Measurements from ENCODE around the gene DHFR2.
"Not testable (repeated sequence)": the region's sequence is repeated elsewhere in the genome, so short reads cannot be mapped to it uniquely, and the experiment has no call there.

Gene DHFR2

DNA sequence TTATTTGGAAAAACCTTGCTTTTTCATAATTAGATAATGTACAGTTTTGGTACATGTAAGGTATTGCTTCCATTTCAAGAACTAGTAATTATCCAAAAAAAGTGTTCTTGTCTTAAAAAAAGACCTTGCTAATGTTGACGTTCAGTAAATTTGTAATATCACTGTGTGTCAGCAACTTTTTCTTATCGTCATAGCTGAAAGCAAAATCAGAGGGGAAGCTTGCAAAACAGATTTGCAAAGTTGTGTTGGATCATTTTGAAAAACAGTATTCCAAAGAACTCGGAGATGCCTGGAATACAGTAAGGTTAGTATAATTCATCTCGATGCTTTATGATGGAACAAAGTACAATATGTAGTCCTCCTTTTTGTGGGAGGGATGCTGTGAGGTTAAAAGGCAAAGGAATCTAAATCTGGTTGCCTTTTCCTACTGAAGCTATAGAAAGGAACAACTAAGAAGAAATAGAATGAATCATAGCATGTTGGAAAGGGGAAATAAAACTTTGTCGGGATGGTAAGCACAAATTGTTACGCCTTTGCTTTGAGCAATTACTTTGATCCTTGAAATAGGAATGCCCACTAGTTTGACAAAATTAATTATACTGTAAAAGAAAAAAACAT lies 1.6 kb upstream of the DHFR2 start:
- no peak for DNase-seq

DNA sequence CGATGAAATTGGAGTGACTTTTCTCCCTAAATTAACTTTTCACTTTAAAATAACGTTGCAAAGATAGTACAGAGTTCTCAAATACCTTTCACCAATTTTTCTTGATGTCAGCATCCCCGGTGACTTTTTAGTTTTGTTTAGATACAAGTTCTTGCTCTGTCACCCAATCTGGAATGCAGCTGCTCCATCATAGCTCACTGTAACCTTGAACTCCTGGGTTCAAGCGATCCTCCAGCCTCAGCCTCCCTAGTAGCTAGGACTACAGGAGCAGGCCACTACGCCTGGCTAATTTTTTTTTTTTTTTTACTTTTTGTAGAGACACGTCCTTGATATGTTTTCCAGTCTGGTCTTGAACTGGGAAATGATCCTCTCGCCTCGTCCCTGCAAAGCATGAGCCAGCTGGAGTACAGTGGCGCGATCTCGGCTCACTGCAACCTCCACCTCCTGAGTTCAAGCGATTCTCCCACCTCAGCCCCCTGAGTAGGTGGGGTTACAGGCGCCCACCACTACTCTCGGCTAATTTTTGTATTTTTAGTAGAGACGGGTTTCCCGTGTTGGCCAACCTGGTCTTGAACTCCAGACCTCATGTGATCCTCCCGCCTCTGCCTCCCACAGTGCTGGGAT lies 892 bp upstream of the DHFR2 start:
- DNase-seq = no peak

DNA sequence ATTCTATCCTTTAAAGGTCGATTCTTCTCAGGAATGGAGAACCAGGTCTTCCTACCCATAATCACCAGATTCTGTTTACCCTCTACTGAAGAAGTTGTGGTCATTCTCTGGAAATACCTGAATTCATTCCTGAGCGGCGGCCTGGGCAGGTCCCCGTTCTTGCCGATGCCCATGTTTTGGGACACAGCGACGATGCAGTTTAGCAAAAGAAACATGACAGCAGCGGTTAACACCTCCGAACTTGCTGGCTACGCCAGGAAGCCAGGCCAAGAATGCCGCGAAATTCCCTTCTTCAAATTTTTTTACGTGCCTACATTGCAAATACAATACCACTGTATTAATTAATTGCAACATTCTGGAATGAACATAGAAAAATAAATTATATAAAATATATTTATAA lies 1.4 kb downstream of the DHFR2 start:
- DNase-seq = no peak

DNA sequence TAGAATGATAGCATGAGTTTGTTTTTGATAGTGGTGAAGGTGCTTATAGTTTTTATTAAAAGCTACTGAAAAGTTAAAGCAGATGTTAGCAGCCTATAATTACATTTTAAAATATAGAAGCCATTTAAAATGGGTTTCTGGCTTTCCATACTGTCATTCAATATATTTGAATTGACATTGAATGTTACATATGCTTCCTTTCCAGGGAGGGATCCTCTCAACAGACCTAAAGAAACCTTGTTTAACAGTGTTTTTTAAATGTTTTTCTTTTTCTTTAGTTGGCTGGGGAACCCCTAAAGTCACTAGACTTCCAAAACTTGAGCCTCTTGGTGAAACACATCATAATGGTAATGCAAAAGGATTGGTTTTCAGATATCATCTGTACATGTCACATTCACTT lies 12.2 kb downstream of the DHFR2 start:
- DNase-seq = no peak

DNA sequence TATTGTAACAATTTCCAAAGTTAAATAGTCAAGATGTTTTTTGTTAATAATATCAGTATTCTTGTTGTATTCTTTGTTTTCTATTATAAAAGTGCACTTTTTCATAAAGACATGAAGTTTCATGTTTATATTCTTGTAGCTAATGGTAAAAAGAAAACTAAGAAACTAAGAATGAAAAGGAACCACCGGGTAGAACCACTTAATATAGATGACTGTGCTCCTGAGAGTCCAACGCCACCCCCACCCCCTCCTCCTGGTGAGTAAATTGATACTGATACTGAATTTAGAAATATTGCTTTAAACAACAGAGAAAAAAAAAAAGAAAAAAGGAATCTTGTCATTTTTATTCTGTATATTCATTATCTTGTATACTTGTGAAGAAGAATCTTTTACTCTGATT lies 13.4 kb downstream of the DHFR2 start:
- no peak for DNase-seq

DNA sequence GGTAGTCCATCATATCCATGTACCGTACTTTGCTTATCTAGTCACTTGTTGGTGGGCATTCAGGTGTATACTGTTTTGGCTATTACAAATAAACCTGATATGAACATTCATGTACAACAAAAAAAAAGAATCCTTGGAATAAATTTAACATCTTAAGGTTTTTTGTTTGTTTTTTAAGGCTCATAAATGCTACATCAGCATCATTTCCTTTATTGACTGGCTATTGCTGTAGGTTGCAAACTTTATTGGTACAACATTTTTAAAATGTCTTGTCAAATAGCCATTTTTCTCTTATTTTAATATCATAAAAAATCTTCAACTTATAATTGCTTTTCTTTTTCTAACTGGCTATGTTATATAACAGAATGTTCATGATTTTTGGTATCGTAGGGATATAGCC lies 16.2 kb downstream of the DHFR2 start:
- DNase-seq = no peak

DNA sequence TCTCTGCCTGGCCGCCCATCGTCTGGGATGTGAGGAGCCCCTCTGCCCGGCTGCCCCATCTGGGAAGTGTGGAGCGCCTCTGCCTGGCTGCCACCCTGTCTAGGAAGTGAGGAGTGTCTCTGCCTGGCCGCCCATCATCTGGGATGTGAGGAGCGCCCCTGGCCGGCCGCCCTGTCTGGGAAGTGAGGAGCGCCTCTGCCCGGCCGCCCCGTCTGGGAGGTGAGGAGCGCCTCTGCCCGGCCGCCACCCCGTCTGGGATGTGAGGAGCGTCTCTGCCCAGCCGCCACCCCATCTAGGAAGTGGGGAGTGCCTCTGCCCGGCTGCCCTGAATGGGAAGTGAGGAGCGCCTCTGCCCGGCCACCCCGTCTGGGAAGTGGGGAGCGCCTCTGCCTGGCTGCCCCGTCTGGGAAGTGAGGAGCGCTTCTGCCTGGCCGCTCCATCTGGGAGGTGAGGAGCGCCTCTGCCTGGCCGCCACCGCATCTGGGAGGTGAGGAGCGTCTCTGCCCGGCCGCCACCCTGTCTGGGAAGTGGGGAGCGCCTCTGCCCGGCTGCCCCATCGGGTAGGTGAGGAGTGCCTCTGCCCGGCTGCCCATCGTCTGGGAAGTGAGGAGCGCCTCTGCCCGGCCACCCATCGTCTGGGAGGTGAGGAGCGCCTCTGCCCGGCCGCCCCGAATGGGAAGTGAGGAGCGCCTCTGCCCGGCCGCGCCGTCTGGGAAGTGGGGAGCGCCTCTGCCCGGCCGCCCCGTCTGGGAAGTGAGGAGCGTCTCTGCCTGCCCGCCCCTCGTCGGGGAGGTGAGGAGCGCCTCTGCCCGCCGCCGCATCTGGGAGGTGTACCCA lies 18.4 kb downstream of the DHFR2 start:
- DNase-seq = not testable (repeated sequence)

DNA sequence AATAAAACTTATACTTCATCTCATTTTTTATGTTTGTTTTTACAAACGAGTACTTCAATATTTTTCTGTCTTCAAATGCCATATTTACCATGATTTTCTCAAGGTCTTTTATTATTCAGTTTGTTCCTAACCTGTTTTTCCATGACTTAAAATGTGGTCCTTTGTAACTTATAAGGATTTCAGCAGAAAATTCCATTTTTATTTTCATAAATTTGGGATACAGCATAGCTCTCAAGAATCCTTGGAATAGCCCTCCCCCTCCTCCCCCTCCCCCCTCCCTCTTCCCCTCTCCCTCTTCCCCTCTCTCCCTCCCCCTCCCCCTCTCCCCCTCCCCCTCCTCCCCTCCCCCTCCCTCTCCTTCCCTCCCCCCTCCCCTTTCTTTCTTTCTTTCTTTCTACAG lies 19.4 kb downstream of the DHFR2 start:
- no peak for DNase-seq

DNA sequence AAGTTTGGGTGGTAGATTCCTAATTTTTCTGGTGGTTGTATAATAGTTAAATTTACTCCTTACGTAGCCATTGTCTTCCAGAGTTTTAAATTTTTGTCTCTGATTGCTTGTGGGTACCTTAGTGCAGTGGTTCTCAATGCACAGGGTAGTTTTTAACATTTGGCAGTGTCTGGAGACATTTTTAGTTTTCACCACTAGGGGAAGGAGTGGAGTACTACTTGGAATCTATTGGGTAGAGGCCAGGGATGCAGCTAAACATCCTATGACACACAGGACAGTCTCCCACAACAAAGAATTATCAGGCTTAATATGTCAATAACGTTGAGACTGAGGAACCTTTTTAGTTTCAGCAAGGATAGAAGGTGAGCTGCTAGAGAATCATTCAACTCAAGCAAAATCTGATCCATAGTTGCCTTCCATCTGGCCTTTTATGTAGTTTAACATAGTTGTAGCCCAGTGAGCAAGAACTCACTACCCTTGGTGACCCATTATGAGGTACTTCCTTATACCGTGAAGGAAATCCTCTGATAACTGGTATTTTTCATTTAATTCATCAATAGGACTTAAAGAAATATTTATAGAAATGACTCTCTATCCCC lies 25.7 kb downstream of the DHFR2 start:
- DNase-seq = no peak

DNA sequence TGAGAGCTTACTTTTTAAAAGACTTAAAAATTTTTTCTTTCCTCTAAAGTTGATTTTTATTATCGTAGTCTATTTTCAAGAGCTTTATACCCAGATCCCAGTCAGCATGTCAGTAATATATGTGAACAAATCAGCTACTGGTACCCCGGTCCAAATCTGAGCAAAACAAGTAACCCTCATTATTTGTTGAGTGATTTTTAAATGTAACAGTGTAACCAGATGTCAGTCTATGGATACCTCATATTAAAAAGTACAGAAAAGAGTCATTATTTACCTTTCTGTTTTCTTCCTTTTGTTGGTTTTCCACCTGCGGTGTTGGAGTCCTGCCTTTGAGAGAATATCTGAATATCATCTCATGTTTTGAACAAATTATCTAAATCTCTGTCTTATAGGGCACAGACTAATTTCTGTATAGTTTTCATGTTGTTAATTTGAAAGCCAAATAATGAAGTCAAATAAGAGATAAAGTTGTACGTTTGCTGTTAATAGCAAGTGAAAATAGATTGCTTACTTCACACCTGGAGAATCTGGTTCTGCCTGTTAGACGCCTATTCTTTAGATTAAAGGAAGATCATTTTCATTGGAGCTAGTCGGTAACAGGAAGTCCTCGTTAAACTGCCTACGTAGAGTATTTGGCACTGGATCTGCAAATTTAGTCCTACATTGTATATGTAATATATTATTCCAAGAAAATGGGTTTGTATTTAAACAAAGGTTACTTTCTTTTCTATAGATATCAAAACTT lies 34.5 kb downstream of the DHFR2 start, which contains the start of gene STX19:
Gene STX19, minus strand, starts transcription at position 505 of the 745 bp plus-strand sequence. CDS start 13,328 bp downstream, outside the sequence.
- no peak for DNase-seq

DNA sequence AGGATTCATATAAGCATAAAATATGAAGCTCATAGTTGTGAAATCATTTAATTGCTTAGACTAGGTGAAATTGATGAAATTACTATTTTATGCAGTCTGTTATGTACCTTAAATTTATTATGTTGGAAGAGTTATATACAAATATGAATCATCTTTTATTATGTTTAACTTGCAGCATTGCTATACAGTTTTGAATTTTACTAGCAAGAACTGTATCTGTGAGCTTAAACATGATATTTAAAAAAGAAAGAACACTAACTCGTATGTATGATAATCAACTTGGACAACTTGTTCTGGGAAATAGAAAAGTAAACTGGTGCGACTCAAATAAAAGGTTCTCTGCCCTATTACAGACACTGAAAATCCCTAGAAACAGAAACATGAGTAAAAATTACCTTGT lies 36.1 kb downstream of the DHFR2 start:
- no peak for DNase-seq

DNA sequence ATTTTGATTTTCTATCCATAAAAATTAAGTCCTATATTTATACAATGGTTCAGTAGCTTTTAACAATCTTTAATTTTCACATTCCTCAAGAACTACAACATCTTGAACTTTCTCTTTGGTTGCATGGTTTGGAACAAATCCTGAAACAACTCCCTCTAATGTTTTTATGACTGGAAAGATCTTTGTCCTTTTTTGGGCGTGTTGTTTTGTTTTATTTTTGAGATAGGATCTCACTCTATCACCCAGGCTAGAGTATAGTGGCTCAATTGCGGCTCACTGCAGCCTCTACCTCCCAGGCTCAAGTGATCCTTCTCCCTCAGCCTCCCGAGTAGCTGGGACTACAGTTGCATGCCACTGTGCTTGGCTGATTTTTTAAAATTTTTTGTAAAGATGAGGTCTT lies 38.3 kb downstream of the DHFR2 start:
- DNase-seq = no peak

DNA sequence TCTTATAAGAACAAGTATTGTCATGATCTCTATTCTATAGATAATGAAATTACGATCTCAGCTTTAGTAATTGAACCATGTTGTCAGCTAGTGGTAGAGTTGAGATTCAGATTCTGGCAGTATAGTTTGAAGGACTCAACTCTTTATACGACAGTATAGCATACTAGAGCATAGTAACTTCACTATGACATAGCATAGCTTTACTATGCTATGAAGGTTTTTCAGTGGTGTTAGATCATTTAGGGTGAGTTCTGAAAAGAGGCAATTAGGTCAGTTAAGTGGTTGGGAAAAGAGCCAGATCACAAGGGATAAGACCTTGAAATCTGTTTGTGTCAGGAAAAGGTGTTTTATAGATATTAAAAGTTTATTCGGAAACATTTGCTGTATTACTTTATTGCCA lies 42.4 kb downstream of the DHFR2 start:
- no peak for DNase-seq

DNA sequence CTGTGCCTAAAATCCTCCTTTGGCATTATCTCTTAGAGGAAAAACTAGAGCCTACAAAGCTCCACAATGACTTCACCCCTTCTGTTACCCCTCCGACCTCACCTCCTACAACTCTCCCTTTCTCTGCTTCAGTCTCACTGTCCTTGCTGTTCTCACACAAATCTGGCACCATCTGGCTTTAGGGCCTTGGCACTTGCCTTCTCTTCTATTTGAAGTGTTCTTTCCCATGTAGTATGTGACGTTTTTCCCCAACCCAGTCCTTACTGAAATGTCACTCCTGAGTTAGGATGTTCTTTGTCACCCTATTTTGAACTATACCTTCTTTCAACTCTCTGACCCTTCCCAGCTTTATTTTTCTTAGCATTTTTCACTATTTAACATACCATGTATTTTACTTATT lies 43.1 kb downstream of the DHFR2 start:
- DNase-seq = no peak

DNA sequence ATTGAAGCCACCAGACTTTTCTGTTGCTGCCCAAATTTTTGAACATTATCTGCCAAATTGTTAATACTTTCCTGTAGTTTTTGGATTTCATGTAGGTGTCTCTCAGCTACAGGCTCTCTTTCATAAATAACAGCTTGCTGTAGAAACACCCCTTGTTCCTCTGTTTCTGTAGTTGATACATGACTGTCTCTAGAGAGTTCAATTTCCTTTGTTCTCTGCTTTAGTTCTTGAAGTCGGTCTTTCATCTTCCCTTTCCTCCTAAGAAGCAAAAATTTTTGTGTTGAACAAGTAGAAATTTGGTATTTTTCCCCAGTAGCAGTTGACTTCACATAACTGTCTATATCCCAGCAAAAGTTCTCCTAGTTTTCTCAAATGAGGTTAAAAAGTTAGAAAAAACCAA lies 47.7 kb downstream of the DHFR2 start:
- no peak for DNase-seq

DNA sequence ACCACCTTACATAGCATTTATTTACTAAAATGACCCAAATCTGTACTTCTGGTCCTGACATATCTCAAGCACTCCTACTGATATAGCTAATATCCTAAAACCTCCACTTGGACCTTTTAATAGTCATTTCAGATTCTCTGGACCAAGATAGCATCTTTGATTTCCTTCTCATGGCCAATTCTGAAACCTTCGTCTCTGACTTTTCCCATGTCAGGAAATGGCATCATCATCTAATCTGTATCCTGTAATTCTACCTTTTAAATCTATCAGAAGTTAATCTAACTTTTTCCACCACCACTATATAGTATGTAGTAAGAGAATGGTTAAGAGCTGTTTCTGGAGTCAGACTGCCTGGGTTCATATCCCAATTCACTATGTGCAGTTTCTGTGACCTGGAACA lies 50.5 kb downstream of the DHFR2 start:
- no peak for DNase-seq

DNA sequence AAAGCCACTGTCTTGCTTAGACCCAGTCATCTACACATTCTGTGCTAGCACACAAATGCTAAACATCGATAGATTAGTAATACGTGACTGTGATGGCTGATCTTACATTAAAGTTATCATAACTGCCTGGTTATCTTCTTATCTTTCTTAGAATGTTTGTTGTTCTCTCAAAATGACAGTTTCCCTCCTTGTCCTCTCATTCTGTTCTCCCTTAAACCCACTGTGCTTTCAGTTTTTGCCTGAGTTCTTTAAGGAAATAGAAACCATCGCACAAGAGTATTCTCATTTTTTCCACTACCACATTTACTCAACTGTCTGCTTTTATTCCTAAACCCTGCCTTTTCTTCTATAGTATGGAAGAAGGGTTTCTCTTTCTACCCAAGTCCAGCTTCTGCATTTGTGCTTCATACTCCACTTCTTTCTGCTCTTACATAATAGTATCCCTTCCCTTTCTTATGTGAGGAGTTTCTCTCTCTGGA lies 51.4 kb downstream of the DHFR2 start:
- no peak for DNase-seq

DNA sequence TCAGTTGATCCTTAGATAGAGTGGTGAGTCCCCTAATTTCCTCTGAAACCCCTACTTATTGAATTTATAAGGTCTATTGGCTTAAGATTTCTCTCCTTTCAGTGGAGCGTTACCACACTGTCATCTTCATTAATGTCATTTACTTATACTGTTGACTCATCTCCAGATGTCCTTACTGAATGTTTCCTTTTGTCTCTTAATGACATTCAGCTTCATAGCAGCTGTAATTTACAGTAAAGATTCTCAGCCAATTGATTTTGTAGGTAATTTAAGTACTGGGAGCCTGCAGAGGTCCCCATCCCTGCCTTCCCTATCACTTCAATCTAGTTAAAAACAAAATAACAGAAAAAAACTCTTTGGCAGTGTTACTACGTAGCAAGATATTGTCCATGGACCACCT lies 53.1 kb downstream of the DHFR2 start:
- no peak for DNase-seq

DNA sequence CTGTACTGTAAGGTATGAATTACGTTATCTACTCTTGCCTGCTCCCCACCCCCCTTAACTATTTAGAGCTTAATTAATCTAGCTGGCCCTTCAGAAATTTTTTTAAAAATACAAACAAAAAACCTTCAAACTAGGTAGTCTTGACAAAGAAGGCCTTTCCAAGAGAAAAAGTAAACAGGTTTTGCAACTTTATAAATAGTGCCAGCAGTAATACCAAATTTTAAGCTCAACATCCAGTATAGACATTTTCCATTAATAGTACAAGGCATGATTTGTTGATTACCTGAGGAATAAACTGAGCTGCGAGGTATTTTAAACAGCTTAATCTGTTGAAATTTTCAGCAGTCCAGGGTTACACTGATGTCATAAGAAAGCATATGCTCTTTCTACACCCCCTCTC lies 54.5 kb downstream of the DHFR2 start:
- no peak for DNase-seq
